Measurements from ENCODE around the gene SH3RF1. TPM values are rescaled to one million over a fixed set of nuclear protein-coding genes. Genes with fewer than 3 reads are reported as not detected.

Gene SH3RF1
- polyA plus RNA-seq, 12 donors: 14.2 to 22.3 (median 16.5) TPM; not detected in 1

- DNase-seq: no peak
Observed at GRCh38 chr4:169253113-169253671, 17.6 kb downstream of the SH3RF1 start.

GRCh38 chr4:169252339-169253112 is 18.2 kb downstream of the SH3RF1 start:
- no peak for DNase-seq

GRCh38 chr4:169251291-169252235 is 19.2 kb downstream of the SH3RF1 start:
- DNase-seq: no peak

GRCh38 chr4:169250796-169251195 is 20.0 kb downstream of the SH3RF1 start:
- no peak for DNase-seq

- DNase-seq: no peak
Observed at GRCh38 chr4:169249999-169250398, 20.8 kb downstream of the SH3RF1 start.

- DNase-seq: no peak
Observed at GRCh38 chr4:169249214-169249973, 21.4 kb downstream of the SH3RF1 start.

GRCh38 chr4:169248645-169249044 is 22.1 kb downstream of the SH3RF1 start:
- DNase-seq: no peak

GRCh38 chr4:169246957-169247396 is 23.8 kb downstream of the SH3RF1 start:
- no peak for DNase-seq

- DNase-seq: no peak
Observed at GRCh38 chr4:169246279-169246678, 24.5 kb downstream of the SH3RF1 start.

- DNase-seq: no peak
Observed at GRCh38 chr4:169245061-169245460, 25.7 kb downstream of the SH3RF1 start.

GRCh38 chr4:169243825-169244609 is 26.7 kb downstream of the SH3RF1 start:
- DNase-seq: no peak

- DNase-seq: peak; percentile 26
Observed at GRCh38 chr4:169241464-169241863, 29.3 kb downstream of the SH3RF1 start.

- no peak for DNase-seq
Observed at GRCh38 chr4:169239221-169239905, 31.4 kb downstream of the SH3RF1 start.

GRCh38 chr4:169238445-169238844 is 32.3 kb downstream of the SH3RF1 start:
- DNase-seq: no peak

GRCh38 chr4:169236873-169237626 is 33.7 kb downstream of the SH3RF1 start:
- DNase-seq: peak; percentile 19

- no peak for DNase-seq
Observed at GRCh38 chr4:169236078-169236477, 34.7 kb downstream of the SH3RF1 start.

- DNase-seq: no peak
Observed at GRCh38 chr4:169234137-169234855, 36.5 kb downstream of the SH3RF1 start.

- no peak for DNase-seq
Observed at GRCh38 chr4:169233691-169234090, 37.1 kb downstream of the SH3RF1 start.
